Immature natural killer cell (primary cell): ENCODE data around the gene LCE7A. TPM values are rescaled to one million over a fixed set of nuclear protein-coding genes. Genes with fewer than 3 reads are reported as not detected.

Experiments used
- DNase-seq, 3 donors: peaks; one replicate each; pipeline ENCODE4 v3.0.0; 2022; ENCODE audit warnings: mixed read lengths in 1 of 3
- H3K27ac Mint-ChIP-seq, 6 donors: one replicate each; pipeline ENCODE4 v1.8.0; 2020; ENCODE audit warnings: mixed read lengths in 6 of 6, mild to moderate bottlenecking in 5 of 6, inconsistent platforms in 4 of 6, moderate library complexity in 3 of 6
- H3K27me3 Mint-ChIP-seq, 3 donors: one replicate each; pipeline ENCODE4 v1.8.0; 2020 to 2021; ENCODE audit warnings: low read depth in 3 of 3, mild to moderate bottlenecking in 3 of 3, mixed read lengths in 3 of 3, moderate library complexity in 3 of 3, inconsistent platforms in 1 of 3
- H3K36me3 Mint-ChIP-seq, 3 donors: one replicate each; pipeline ENCODE4 v1.8.0; 2020; ENCODE audit warnings: mixed read lengths in 3 of 3, inconsistent platforms in 2 of 3, mild to moderate bottlenecking in 2 of 3
- H3K4me1 Mint-ChIP-seq, 2 donors: one replicate each; pipeline ENCODE4 v1.8.0; 2020; ENCODE audit warnings: inconsistent platforms in 2 of 2, mild to moderate bottlenecking in 2 of 2, mixed read lengths in 2 of 2, moderate library complexity in 1 of 2
- H3K4me3 Mint-ChIP-seq, 5 donors: one replicate each; pipeline ENCODE4 v1.8.0; 2020; ENCODE audit warnings: mild to moderate bottlenecking in 5 of 5, mixed read lengths in 5 of 5, inconsistent platforms in 3 of 5, moderate library complexity in 3 of 5
- H3K9me3 Mint-ChIP-seq, 6 donors: one replicate each; pipeline ENCODE4 v1.8.0; 2020; ENCODE audit warnings: mild to moderate bottlenecking in 6 of 6, mixed read lengths in 6 of 6, inconsistent platforms in 4 of 6, moderate library complexity in 3 of 6
- polyA plus RNA-seq, 3 donors: library from polyadenylated mRNA; unstranded; fragments of 300-500 nt; fragmentation: Illumina TruSeq; gene quantifications; one replicate each; pipeline ENCODE4 v1.2.3, GENCODE V29; 2021

Gene LCE7A, protein sequence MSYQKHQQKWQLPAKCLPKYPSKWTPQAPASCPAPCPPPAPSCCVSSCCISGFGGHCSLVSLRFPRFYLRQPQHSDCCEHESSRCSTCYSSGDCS
- not detected for polyA plus RNA-seq

- no peaks in the 10 kb centered on the region for H3K9me3 Mint-ChIP-seq
- H3K27ac Mint-ChIP-seq, result no peak within 1 kb of the TSS
- no peaks in the 10 kb centered on the region for H3K36me3 Mint-ChIP-seq
- peaks cover 0 to 9% (median 3%) of the 10 kb centered on the region in 3 donors for H3K27me3 Mint-ChIP-seq
- no peak within 1 kb of the TSS for H3K4me3 Mint-ChIP-seq
- no peak for DNase-seq
- H3K4me1 Mint-ChIP-seq, result no peaks in the 10 kb centered on the region
These were observed at the start of gene LCE7A for GRCh38 chr1:152859696-152860095. Gene LCE7A (plus strand): TSS chr1:152859996. CDS start chr1:152860698, 702 bp downstream.

DNA sequence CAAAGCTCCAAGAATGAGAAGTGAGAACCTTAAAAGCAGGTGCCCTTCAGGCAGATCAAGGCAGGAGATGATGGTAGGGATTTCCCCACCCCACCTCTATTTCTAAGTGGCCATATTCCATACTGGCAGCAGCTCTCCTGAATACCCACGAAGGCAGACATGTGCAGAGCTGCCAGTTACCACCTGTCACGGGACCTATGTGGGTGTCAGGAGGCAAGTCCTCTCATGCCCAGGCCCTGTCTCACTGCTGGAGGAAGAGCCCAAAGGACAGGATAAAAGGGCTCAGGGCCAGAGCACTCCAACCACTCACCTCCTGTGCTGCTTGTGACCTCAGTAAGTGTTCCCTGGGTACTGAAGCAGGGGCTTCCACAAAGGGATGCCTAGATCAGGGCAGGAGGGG lies 48.7 kb upstream of the LCE7A start:
- H3K27me3 Mint-ChIP-seq, result peaks cover 3 to 4% (median 4%) of the 10 kb centered on the region in 3 donors
- H3K4me1 Mint-ChIP-seq, result no peaks in the 10 kb centered on the region
- H3K27ac Mint-ChIP-seq, result no peak overlapping the region
- H3K4me3 Mint-ChIP-seq, result no peak overlapping the region
- H3K36me3 Mint-ChIP-seq, result no peaks in the 10 kb centered on the region
- no peak for DNase-seq
- H3K9me3 Mint-ChIP-seq, result peaks cover 0 to 4% (median 0%) of the 10 kb centered on the region in 6 donors

DNA sequence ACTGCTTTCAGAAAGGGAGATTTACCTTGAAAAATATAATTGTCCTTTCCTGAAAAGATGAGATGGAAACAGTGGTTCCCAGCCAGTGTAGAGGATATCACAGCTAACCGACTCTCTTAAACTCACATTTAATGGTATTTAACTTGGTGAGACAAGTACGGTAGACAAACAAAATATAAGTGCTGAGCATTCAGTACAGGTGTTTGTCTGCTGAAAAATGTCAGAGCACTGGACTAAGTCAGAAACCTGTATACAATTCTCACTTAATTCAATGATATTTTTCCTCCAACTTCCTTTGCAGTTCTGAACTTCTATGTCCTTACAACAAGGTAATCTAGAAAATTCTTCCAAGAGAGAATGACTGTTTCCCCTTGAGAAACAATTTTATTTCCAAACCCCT lies 48.1 kb upstream of the LCE7A start, which contains the start of gene LCE1B:
TSS of gene LCE1B (plus strand) at position 301 of the 400 bp plus-strand sequence. CDS start 476 bp downstream, outside the sequence.
- no peak for DNase-seq
- Mint-ChIP-seq H3K4me1 (no peaks in the 10 kb centered on the region), H3K27me3 (peaks cover 3 to 6% (median 4%) of the 10 kb centered on the region in 3 donors), H3K27ac (no peak within 1 kb of the TSS), H3K9me3 (peaks cover 0 to 4% (median 0%) of the 10 kb centered on the region in 6 donors), H3K4me3 (no peak within 1 kb of the TSS), H3K36me3 (no peaks in the 10 kb centered on the region)

- H3K27me3 Mint-ChIP-seq, result peaks cover 0 to 6% (median 1%) of the 10 kb centered on the region in 3 donors
- H3K4me3 Mint-ChIP-seq, result no peak overlapping the region
- no peaks in the 10 kb centered on the region for H3K9me3 Mint-ChIP-seq
- H3K36me3 Mint-ChIP-seq, result no peaks in the 10 kb centered on the region
- H3K27ac Mint-ChIP-seq, result no peak overlapping the region
- no peak for DNase-seq
- H3K4me1 Mint-ChIP-seq, result no peaks in the 10 kb centered on the region
These were observed 42.5 kb upstream of the LCE7A start for GRCh38 chr1:152817309-152817708.

- Mint-ChIP-seq H3K27ac (no peak overlapping the region), H3K27me3 (peaks cover 0 to 6% (median 3%) of the 10 kb centered on the region in 3 donors), H3K9me3 (no peaks in the 10 kb centered on the region), H3K36me3 (no peaks in the 10 kb centered on the region), H3K4me3 (no peak overlapping the region), H3K4me1 (no peaks in the 10 kb centered on the region)
- no peak for DNase-seq
These were observed 36.5 kb upstream of the LCE7A start for GRCh38 chr1:152823294-152823693.

DNA sequence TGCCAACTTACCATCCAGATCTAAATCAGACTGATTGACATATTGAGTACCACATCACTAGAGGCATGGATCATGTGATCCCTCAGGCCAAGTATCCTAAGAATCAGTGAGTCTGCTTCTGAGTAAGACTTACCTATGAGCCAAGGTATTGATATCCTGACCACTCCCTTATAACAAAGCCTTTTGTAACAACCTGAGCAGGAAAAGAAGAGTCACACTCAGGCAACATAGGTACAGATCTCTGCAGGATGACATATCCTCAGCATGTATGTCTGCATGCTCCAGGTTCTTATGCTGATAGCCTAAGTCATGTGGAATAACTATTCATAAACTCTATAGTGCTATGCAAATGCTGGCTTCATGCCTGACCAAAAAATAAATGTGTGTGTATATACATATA lies 34.8 kb upstream of the LCE7A start:
- peaks cover 0 to 2% (median 0%) of the 10 kb centered on the region in 6 donors for H3K9me3 Mint-ChIP-seq
- no peaks in the 10 kb centered on the region for H3K4me1 Mint-ChIP-seq
- no peak overlapping the region for H3K4me3 Mint-ChIP-seq
- no peaks in the 10 kb centered on the region for H3K36me3 Mint-ChIP-seq
- no peak overlapping the region for H3K27ac Mint-ChIP-seq
- no peak for DNase-seq
- peaks cover 0 to 10% (median 1%) of the 10 kb centered on the region in 3 donors for H3K27me3 Mint-ChIP-seq

DNA sequence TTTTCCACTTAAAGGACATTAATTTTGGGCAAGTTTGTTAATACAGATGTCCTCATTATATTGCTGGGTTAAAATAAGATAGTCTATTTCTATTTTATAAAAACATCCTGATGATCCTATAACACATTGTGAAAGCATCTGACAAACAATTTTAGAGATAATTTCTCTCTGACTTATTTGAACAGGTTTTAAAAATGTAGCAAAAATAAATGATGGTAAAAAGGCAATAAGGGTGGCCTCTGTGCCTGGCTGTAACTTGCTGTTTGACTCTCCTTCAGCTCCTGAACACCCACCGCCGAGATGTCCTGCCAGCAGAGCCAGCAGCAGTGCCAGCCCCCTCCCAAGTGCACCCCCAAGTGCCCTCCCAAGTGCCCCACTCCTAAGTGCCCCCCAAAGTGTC lies 32.6 kb upstream of the LCE7A start, which contains the start of gene LCE1A:
TSS of gene LCE1A (plus strand) at position 301 of the 400 bp plus-strand sequence. CDS start at position 301, 0 bp downstream.
- no peak within 1 kb of the TSS for H3K4me3 Mint-ChIP-seq
- H3K36me3 Mint-ChIP-seq, result no peaks in the 10 kb centered on the region
- no peaks in the 10 kb centered on the region for H3K4me1 Mint-ChIP-seq
- no peak for DNase-seq
- H3K27ac Mint-ChIP-seq, result no peak within 1 kb of the TSS
- peaks cover 0 to 13% (median 2%) of the 10 kb centered on the region in 3 donors for H3K27me3 Mint-ChIP-seq
- peaks cover 0 to 2% (median 0%) of the 10 kb centered on the region in 6 donors for H3K9me3 Mint-ChIP-seq

DNA sequence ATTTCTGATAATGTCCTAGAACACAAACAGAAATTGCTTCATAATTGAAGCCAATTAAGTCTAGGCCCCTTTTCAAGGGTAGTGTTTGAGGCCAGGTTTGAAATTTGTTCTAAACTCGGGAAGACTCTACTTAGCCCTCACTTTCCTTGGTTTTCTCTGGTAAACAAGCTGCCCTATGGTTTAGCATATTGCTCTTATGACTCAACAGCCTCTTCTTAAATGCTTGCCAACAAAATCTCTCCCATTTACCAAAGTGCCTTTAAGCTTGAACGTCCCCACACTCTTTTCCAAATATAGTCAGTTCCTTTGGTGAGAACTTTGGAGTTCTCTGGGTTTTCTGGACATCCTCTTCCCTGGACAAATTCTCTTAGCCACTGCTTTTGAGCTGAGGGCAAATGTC lies 22.9 kb upstream of the LCE7A start:
- Mint-ChIP-seq H3K9me3 (peaks cover 0 to 2% (median 0%) of the 10 kb centered on the region in 6 donors), H3K27me3 (peaks cover 2 to 11% (median 6%) of the 10 kb centered on the region in 3 donors), H3K4me3 (no peak overlapping the region), H3K4me1 (no peaks in the 10 kb centered on the region), H3K27ac (no peak overlapping the region), H3K36me3 (no peaks in the 10 kb centered on the region)
- no peak for DNase-seq

- Mint-ChIP-seq H3K36me3 (no peaks in the 10 kb centered on the region), H3K9me3 (no peaks in the 10 kb centered on the region), H3K4me1 (no peaks in the 10 kb centered on the region), H3K27me3 (peaks cover 2 to 10% (median 4%) of the 10 kb centered on the region in 3 donors), H3K4me3 (no peak within 1 kb of the TSS), H3K27ac (no peak within 1 kb of the TSS)
- no peak for DNase-seq
These were observed 17.2 kb upstream of the LCE7A start, which contains the start of gene LCE6A for GRCh38 chr1:152842556-152842955. Gene LCE6A (plus strand): TSS chr1:152842856. CDS start chr1:152843521, 665 bp downstream.

GRCh38 chr1:152855661-152856060 lies 4.1 kb upstream of the LCE7A start:
- no peak for DNase-seq
- Mint-ChIP-seq H3K27ac (no peak overlapping the region), H3K36me3 (no peaks in the 10 kb centered on the region), H3K9me3 (no peaks in the 10 kb centered on the region), H3K27me3 (peaks cover 0 to 15% (median 2%) of the 10 kb centered on the region in 3 donors), H3K4me3 (no peak overlapping the region), H3K4me1 (no peaks in the 10 kb centered on the region)

DNA sequence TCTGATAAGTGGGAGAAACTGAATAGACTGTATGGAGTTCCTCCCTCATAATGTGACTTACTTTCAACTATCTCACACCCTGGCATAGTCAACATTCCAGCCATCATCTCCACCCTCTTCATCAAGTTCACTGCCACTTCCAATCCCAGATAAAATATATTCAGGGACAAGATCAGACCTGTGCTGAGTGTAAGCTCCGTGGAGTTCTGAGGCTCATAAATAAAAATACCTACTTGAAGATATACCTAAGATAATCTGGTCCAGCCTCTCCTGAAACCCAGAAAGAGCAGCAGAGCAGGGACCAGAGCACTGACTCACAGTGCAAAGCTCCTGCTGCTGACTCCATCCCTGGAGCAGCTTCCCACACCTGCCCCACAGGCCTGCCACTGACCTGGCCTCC lies 1.7 kb upstream of the LCE7A start:
- H3K4me1 Mint-ChIP-seq, result no peaks in the 10 kb centered on the region
- no peak for DNase-seq

GRCh38 chr1:152860129-152860528 lies 333 bp downstream of the LCE7A start:
- H3K9me3 Mint-ChIP-seq, result no peaks in the 10 kb centered on the region
- no peak for DNase-seq
- no peaks in the 10 kb centered on the region for H3K4me1 Mint-ChIP-seq
- no peaks in the 10 kb centered on the region for H3K36me3 Mint-ChIP-seq
- no peak overlapping the region for H3K27ac Mint-ChIP-seq
- no peak overlapping the region for H3K4me3 Mint-ChIP-seq
- peaks cover 0 to 9% (median 3%) of the 10 kb centered on the region in 3 donors for H3K27me3 Mint-ChIP-seq

More for the DNA sequence above, 1.7 kb upstream of the LCE7A start:
- Mint-ChIP-seq H3K9me3 (no peaks in the 10 kb centered on the region), H3K4me3 (no peak overlapping the region), H3K36me3 (no peaks in the 10 kb centered on the region), H3K27ac (no peak overlapping the region), H3K27me3 (peaks cover 0 to 15% (median 0%) of the 10 kb centered on the region in 3 donors)

GRCh38 chr1:152861374-152861773 lies 1.6 kb downstream of the LCE7A start:
- DNase-seq, result no peak
- Mint-ChIP-seq H3K9me3 (no peaks in the 10 kb centered on the region), H3K36me3 (no peaks in the 10 kb centered on the region), H3K27ac (no peak overlapping the region), H3K4me3 (no peak overlapping the region), H3K27me3 (peaks cover 0 to 9% (median 3%) of the 10 kb centered on the region in 3 donors), H3K4me1 (no peaks in the 10 kb centered on the region)

DNA sequence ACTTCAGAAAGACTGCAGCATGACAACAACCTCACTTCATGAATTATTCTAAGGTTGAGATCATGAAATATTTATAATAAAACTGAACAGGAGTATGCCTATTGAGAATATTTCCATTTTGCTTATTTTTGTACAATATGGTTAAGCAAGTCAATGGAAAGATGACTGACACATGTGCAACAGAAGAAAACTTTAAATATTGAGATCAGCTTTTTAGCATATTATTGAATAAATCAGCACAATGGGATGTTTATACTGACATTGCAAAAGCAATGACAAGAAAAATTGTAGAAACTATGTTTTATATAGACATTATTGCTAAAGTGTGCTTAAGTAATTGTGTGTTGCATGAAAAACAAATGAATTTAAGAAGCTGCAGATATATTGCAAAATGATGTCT lies 4.6 kb downstream of the LCE7A start:
- Mint-ChIP-seq H3K27ac (no peak overlapping the region), H3K4me3 (no peak overlapping the region)

DNA sequence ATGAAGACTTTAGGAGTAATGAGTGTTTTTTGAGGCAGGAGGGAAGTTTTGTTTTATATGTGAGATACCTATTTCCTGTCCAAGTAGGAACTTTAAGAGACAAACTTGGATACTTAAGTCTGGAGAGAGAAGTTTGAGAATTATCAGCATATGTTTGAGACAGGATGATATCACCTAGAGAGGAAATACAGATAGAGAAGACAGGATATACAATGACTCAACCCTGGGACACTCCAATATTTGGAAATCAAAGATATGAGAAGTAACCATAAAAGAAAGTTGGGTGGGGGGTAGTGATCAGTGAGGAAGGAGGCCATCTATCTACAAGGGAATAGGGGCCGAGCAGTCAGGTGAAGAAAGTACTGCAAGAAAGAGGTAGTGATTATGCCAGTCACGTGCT lies 6.5 kb downstream of the LCE7A start:
- Mint-ChIP-seq H3K4me3 (no peak overlapping the region), H3K27ac (no peak overlapping the region), H3K4me1 (no peaks in the 10 kb centered on the region), H3K27me3 (peaks cover 0 to 3% (median 0%) of the 10 kb centered on the region in 3 donors), H3K9me3 (no peaks in the 10 kb centered on the region), H3K36me3 (no peaks in the 10 kb centered on the region)
- no peak for DNase-seq

More for the DNA sequence above, 4.6 kb downstream of the LCE7A start:
- Mint-ChIP-seq H3K4me1 (no peaks in the 10 kb centered on the region), H3K27me3 (peaks cover 0 to 3% (median 2%) of the 10 kb centered on the region in 3 donors), H3K9me3 (no peaks in the 10 kb centered on the region), H3K36me3 (no peaks in the 10 kb centered on the region)
- DNase-seq, result no peak
